ENCODE data around the gene CROCC2. TPM values are rescaled to one million over a fixed set of nuclear protein-coding genes. Genes with fewer than 3 reads are reported as not detected.

CROCC2 gene
- total and polyA plus RNA-seq, 2 of the 13 experiments (the other 11 are each of a cell fraction or from before 2014, with no cell fraction given), result not detected

DNA sequence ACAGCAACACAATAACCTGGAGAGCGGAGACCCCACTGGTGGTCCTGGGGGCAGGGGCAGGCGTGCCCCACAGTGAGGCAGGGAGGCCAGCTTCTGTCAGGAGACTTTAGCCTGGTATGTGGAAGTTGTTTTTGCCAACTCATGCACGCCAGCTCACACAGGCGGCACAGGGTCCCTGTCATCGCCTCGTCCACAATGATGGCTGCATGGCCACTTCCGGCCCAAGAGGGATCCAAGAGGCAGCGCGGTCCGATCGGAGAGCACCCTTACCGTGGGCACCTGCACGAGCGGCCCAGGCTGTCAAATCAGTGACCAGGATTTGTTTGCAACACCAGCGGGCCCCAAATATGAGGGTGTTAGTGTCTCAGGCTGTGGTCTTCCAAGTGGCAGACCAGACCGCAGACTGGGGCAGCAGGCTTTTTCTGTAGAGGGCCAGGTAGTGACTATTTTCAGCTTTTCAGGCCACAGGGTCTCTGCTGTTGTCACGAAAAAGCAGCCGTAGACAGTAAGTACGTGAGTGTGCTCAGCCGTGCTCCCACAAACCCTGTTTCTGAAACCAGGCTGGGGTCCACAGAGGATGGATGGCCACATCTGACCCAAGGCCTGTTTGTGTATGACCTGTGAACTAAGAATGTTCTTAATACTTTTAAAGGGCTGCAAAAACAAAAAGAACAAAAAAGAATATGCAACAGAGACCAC is 113.5 kb downstream of the CROCC2 start:
- Histone ChIP-seq H3K4me3 (replicated peaks in 1 of 3; ENCODE audit: insufficient read depth in 1 of 3, low read depth in 2 of 3, low read length in 3 of 3) (no peak overlapping the region), H3K27me3 (ENCODE audit: control insufficient read depth in 1 of 2, insufficient read depth in 2 of 2, low read length in 2 of 2) (no peaks in the 10 kb centered on the region), H3K36me3 (replicated peaks in 1 of 2; ENCODE audit: control insufficient read depth in 1 of 2, insufficient read depth in 2 of 2, low read length in 2 of 2) (no peaks in the 10 kb centered on the region), H2AFZ (ENCODE audit: low read length) (no peak overlapping the region), H3K27ac (ENCODE audit: extremely low read length, insufficient read depth, low read length) (no peak overlapping the region), H4K20me1 (ENCODE audit: insufficient read depth, low read length) (no peaks in the 10 kb centered on the region), H3K9ac (ENCODE audit: insufficient read depth, low read depth, low read length) (no peak overlapping the region), H3K9me3 (ENCODE audit: low read length) (0 out of 2 replicates have a peak, but pooled peaks cover 4% of the 10 kb centered on the region), H3K79me2 (ENCODE audit: insufficient read depth, low read length) (no peaks in the 10 kb centered on the region), H3K4me1 (ENCODE audit: insufficient read depth, low read length) (no peaks in the 10 kb centered on the region), H3K4me2 (ENCODE audit: low read depth, low read length) (no peak overlapping the region)
- TF ChIP-seq TBX2 (CRISPR knock-in tag; IDR thresholded peaks at IDR 0.05; ENCODE audit: borderline replicate concordance), result no peak
- no peak for TF ChIP-seq RCOR2 (CRISPR knock-in tag; IDR thresholded peaks at IDR 0.05)
- TF ChIP-seq HIVEP1 (CRISPR knock-in tag; IDR thresholded peaks at IDR 0.05), result no peak
- no peak for TF ChIP-seq PLSCR1 (CRISPR knock-in tag; IDR thresholded peaks at IDR 0.05; ENCODE audit: borderline replicate concordance)
- TF ChIP-seq ZSCAN21 (CRISPR knock-in tag; IDR thresholded peaks at IDR 0.05; ENCODE audit: borderline replicate concordance), result no peak
- TF ChIP-seq ZBTB1 (CRISPR knock-in tag; IDR thresholded peaks at IDR 0.05; ENCODE audit: borderline replicate concordance), result no peak
- TF ChIP-seq ZFP36L1 (CRISPR knock-in tag; IDR thresholded peaks at IDR 0.05), result no peak
- TF ChIP-seq PCBP2 (optimal IDR thresholded peaks at IDR 0.05; ENCODE audit: low read depth, low read length, poor library complexity, severe bottlenecking), result no peak
- no peak for TF ChIP-seq MAFG (CRISPR knock-in tag; IDR thresholded peaks at IDR 0.05)
- no peak for TF ChIP-seq TARDBP (CRISPR knock-in tag; IDR thresholded peaks at IDR 0.05)
- TF ChIP-seq ZNF607 (CRISPR knock-in tag; IDR thresholded peaks at IDR 0.05; ENCODE audit: borderline replicate concordance), result no peak
- no peak for TF ChIP-seq ZBTB10 (CRISPR knock-in tag; IDR thresholded peaks at IDR 0.05; ENCODE audit: borderline replicate concordance)
- no peak for TF ChIP-seq ZFP62 (CRISPR knock-in tag; IDR thresholded peaks at IDR 0.05)
- no peak for TF ChIP-seq NFKBIZ (CRISPR knock-in tag; IDR thresholded peaks at IDR 0.05)
- TF ChIP-seq, protein P1, sequence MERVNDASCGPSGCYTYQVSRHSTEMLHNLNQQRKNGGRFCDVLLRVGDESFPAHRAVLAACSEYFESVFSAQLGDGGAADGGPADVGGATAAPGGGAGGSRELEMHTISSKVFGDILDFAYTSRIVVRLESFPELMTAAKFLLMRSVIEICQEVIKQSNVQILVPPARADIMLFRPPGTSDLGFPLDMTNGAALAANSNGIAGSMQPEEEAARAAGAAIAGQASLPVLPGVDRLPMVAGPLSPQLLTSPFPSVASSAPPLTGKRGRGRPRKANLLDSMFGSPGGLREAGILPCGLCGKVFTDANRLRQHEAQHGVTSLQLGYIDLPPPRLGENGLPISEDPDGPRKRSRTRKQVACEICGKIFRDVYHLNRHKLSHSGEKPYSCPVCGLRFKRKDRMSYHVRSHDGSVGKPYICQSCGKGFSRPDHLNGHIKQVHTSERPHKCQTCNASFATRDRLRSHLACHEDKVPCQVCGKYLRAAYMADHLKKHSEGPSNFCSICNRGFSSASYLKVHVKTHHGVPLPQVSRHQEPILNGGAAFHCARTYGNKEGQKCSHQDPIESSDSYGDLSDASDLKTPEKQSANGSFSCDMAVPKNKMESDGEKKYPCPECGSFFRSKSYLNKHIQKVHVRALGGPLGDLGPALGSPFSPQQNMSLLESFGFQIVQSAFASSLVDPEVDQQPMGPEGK (CRISPR knock-in tag; IDR thresholded peaks at IDR 0.05), result no peak
- ChIA-PET POLR2A (no interaction called here), CTCF (ENCODE audit: low intra/inter-chr PET ratio, low total read pairs) (no interaction called here)
- intact Hi-C loops (cut with micrococcal nuclease; ENCODE audit: unreplicated experiment) (no loop called here), in situ Hi-C loops (cut with HindIII; ENCODE audit: extremely low pct_ligation_motif_present, low pct_unique_long_range_greater_than_20kb) (no loop called here)
- no peak for ATAC-seq
- BruUV-seq (replicated peaks), result no TSS peak
- DNase-seq (ENCODE audit: low spot score), result no peak
- FAIRE-seq, result no peak
- WGBS (ENCODE audit: low lambda C conversion rate), result 83% methylated on average over 18 of the region's 20 CpGs

All from HepG2 (cell line).